ENCODE results near the gene PDE11A.
"Not testable (repeated sequence)": the region's sequence is repeated elsewhere in the genome, so short reads cannot be mapped to it uniquely, and the experiment has no call there.

The PDE11A gene

GRCh38 chr2:177880285-177880684, 192.3 kb downstream of the PDE11A start:
- no peak for DNase-seq

DNA sequence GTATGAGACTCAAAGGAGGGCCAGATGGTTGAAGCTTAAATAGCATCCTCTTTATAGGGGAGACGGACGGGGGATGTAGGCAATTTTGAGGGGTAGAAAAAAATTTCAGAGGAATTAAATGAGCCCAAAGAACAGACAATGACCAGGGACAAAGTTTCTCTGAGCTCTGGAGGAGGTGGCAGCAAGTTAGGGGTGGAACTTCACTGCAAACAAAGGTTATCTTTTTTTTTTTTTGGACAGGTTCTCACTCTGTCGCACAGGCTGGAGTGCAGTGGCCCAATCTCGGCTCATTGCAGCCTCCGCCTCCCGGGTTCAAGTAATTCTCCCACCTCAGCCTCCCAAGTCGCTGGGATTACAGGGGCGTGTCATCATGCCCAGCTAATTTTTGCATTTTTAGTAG, 195.6 kb downstream of the PDE11A start:
- no peak for DNase-seq

DNA sequence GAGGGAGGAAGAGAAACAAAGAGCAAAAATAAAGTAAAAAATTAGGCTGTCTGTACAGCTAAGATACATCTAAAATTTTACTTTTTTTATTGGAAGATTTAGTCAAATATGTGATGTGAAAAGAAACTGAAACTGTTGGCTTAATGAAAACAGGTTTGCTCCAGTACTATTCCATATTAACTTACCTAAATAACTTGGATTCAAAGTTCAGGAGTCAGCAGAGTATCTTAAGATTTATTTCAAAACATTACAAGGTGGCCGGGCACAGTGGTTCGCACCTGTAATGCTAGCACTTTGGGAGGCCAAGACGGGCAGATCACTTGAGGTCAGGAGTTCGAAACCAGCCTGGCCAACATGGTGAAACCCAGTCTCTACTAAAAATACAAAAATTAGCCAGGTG, 197.9 kb downstream of the PDE11A start:
- DNase-seq = no peak

DNA sequence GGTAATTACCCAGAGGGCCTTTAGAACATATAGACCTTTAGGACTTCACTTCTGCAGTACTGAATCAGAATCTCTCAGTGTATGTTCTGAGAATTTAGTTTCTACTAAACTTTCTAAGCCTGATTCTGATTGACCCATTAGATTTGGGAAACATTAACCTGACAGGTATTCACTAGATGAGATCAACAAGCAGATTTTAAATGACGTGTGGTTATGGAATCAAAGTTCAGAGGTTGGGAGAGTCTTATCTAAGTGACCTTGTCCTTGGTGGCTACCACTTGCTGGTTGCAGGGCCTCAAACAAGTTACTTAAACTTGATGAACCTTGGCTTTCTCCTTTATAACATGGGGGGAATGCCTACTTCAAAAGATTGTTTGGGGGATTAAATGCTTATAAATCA, 198.7 kb downstream of the PDE11A start:
- DNase-seq = no peak

GRCh38 chr2:177872286-177872685, 200.3 kb downstream of the PDE11A start:
- DNase-seq = no peak

GRCh38 chr2:177869912-177870311, 202.7 kb downstream of the PDE11A start:
- no peak for DNase-seq

DNA sequence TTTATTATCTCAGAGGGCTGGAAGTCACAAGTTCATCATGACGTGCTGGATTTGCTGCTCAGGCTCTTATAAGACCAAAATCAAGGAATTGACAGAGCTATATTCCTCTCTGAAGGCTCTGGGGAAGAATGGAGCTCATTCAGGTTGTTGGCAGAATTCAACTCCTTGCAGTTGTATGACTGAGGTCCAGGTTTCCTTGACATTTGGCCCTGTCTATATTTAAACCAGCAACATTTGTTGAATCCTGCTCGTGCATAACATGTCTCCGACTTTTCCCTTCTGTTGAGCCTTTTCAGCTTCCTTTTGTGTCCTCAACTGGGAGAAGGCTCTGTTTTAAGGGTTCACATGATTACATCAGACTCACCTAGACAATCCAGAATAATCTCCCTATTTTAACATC, 203.4 kb downstream of the PDE11A start:
- DNase-seq = no peak

- DNase-seq = no peak
Observed at GRCh38 chr2:177868806-177869205, 203.8 kb downstream of the PDE11A start.

DNA sequence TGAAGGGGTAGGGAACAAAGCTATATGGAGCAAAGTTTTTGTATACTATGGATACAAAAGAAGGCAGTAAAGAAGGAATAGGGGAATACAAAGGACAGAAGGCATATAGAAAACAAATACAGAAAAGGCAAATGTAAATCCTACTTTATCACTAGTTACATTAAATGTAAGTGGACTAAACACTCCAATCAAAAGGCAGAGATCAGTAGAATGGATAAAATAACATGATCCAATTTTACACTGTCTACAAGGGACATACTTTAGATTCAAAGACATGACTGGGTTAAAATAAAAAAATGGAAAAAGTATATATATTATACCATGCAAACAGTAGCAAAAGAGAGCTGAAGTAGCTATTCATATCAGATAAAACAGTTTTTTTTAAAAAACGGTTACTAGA, 215.0 kb downstream of the PDE11A start:
- no peak for DNase-seq

DNA sequence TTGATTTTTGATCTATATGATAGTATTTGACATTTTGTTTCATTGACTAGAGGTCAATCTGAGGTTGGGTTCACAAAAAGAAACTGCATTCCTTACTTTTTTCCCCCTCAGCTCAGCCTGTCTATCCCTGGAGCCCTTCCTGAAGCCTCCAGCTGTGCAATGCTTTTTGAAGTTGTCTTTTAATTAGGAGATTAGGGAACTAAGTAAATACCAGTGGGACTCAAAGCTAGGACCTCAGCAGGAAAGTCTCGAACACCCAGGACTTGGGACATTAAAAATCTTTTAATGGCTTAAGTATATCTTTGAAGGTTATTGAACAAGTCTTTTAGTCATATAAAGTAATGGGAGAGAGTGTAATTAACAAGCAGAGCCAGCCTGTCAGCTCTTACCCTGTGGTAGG, 220.2 kb downstream of the PDE11A start:
- DNase-seq = no peak

- no peak for DNase-seq
Observed at GRCh38 chr2:177843188-177843587, 229.4 kb downstream of the PDE11A start.

- no peak for DNase-seq
Observed at GRCh38 chr2:177842243-177842642, 230.3 kb downstream of the PDE11A start.

- not testable (repeated sequence) for DNase-seq
Observed at GRCh38 chr2:177835418-177836204, 237.0 kb downstream of the PDE11A start.

DNA sequence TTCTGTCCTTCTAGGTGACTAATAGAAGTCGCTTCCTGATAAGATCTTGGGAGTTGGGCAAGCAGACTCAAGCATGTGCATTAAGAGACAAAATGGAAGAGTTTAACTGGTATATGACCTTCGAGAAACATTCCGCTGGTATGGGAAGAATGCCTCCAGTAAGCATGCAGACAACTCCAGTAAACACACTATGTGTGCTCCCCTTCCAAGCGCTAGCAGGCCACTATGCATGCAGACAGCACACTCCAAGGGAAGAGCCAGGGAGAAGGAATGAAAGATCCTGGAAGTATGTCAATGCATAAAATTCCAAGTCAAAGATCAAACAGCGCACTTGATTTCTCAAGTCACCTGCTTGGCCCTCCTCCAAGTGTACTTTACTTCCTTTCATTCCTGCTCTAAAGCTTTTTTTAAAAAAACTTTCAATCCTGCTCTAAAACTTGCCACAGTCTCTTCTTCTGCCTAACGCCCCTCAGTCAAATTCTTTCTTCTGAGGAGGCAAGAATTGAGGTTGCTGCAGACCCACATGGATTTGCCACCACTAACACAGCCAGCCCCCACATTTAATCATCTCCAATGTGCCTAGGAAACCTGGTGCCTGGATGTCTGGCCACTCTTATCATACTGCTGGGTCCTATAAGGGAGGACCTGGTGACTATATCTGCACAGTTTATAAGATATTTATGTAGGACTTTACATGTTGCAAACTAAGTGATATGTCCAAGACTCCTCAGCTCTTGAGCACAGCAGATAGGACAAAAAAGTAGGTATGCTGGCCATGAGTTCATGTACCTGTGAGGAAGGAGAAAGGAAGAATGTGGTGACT, 239.8 kb downstream of the PDE11A start:
- DNase-seq = no peak

DNA sequence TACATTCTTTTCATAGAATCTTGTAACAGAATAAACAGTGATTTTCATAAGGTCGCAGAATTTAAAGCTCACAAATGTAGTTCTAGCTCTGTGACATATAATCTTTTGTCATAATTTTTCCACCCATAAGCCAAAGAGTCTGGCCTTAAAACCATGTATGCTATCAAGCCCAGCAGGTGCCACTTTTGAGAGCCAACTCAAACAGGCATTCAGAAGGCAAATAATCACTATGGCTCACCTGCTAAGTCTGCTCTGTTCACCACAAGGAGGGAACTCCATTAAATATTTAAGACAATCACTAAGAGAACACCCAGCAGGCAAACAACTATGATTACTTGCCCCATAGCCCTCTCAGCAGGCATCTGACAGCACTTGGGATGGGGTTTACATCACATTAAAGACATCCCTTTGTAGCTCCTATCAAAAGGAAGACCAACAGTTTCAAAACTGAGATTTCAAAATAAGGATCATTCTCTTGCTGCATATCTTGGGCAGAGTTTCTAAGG, 241.6 kb downstream of the PDE11A start:
- no peak for DNase-seq

DNA sequence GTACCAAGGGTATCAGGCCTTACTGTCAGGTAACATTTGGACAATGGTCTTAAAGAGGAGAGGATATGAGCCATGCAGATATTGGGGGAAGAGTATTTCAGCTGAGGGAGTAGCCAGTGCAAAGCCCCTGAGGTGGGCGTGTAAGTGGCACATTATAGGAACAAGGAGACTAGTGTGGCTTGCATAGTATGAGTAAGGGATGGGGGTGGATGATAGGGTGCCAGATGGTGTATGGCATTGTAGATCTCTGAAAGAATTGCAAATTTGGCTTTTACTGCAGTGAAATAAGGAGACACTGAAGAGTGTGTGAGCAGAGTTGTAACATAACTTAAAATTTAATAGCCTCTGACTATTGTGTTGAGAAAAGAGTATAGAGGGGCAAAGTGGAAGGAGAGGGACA, 244.0 kb downstream of the PDE11A start:
- no peak for DNase-seq

DNA sequence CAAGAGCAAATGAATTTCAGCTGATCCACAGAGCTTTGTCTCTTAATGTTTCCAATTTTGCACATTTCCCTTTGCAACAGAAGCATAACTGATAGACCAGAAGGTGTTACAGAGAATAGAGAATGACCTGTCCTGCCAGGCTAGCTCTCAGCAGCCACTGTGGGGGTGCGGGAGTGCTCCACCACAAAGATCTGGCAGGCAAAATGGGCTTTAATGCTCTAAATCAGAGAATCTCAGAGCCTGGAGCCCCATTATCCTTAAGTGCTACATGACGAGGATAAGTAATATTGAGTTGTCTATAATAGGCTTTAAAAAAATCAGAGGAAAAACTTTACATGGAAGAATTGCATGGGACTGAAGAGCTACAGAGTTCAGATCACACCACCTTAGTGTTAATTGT, 245.7 kb downstream of the PDE11A start:
- DNase-seq = no peak

DNA sequence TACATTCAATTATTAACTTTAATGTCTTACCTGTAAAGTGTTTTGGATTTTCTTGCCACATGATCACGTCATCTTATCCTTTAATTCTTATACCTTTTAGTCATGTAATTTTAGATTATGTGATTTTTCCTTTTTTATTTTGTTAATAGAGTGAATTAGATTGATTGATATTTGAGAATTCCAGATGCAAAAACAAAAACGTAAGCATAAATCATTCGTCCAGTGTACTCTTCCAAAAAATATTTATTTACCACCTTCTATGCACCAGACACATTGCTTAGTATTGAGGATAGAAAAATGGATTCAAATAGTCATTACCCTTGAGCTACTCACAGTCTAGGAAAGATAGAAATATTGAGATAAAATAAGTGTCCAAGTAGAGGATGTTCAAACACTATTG, 249.6 kb downstream of the PDE11A start:
- no peak for DNase-seq

GRCh38 chr2:177818412-177818811, 254.2 kb downstream of the PDE11A start:
- no peak for DNase-seq

DNA sequence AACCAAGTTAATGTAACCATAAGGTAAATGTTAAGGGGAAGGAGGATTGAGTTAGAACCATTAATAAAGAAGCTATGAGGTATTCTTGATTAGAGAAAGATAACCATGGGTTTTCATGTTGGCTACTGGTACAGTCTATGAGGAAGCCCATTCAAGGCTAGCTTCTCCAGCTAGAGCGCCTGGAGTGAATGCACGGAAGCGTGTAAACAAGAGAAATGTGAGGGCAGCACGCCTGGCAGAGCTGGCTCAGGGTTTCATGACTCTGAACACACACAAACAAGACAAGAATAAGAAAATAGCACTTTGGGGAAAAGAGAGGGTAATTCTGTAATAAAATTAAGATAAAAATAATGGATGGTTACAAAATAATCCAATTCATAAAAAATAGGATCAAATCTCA, 255.3 kb downstream of the PDE11A start:
- no peak for DNase-seq

DNA sequence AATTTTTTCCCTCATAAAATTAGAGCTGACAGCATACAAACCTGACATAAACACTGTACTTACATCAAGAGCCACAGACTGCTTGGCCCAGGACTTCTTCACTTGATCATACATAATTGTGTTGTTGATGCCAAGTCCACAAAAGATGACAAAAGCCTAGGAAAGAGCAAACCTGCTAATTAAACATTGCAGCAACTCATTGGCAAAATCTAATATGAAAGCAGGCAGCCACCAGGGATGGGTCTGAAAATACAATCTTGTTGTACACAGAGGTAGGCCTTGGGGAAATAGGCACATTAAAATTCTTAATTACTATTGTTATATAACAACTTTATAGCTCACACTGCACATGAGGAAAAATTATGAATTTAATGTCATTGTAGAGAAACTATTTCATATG, 255.8 kb downstream of the PDE11A start:
- no peak for DNase-seq

DNA sequence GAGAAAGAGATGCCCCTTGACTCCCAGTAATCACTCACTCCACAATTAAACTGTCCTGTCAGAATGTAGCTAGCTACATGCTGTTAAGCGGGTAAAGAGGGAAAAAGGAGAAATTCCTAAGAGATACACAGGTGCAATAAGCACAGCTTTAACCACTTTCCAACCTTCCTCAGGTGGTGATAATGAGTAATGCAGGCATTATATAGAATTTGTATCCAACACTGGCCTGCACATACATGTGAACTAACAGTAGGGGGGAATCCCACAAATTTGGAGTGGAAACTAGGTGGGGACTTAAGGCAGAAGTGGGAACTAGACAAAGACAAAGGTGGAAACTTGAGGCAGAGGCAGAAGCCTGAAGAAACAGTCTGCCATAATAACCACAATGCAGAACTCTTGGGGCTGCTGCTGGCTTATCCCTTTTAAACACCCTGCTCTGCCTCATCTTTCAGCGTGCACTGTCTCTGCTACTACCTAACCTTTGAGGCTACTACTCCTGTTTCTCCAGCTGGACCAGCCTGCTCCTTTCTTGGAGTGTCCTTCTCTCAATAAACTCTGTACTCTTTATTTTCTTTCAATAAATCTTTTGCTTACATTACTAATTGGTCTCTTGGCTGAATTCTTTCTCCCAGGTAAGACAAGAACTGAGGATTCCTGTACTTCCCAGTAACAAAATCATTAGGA, 259.7 kb downstream of the PDE11A start:
- no peak for DNase-seq

GRCh38 chr2:177810906-177811305, 261.7 kb downstream of the PDE11A start:
- DNase-seq = no peak

Measured in stimulated activated CD4-positive, alpha-beta T cell treated with anti-CD3 and anti-CD28 coated beads, Interleukin-1b, Interleukin-23, amount 100 ng/mL, for 48 hours (primary cell).